ENCODE data around the gene DNAJB14.
"Not testable (repeated sequence)": the region's sequence is repeated elsewhere in the genome, so short reads cannot be mapped to it uniquely, and the experiment has no call there.

The DNAJB14 gene

DNA sequence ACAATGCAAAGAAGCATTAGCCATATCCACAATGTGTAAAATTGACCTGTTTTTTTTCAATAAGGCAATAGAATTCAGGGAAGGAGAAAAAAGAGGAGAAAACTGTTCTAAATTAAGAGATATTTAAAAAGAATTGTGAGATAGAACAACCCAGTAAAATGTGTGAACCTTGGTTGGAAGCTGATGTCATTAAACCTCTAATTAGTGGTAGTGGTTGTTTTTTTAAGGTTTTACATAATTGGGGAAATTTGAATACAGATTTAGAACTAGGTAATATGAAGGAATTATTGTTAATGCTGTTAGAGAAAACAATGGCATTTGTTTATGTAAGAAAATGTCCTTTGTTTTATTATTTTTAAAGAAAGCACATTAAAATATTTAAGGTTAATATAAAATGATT is 18.8 kb upstream of the DNAJB14 start:
- no peak overlapping the region for H3K27ac ChIP-seq (ENCODE audit: low read depth, low read length)
- no peaks in the 10 kb centered on the region for H3K9me3 ChIP-seq (ENCODE audit: control insufficient read depth, insufficient read depth, low read depth, low read length)
- H3K36me3 ChIP-seq (ENCODE audit: control insufficient read depth, insufficient read depth, low read length): no peaks in the 10 kb centered on the region
- no peak overlapping the region for H3K4me3 ChIP-seq (ENCODE audit: low read depth, low read length)
- H3K9ac ChIP-seq (ENCODE audit: low read length): no peak overlapping the region
- 0 out of 2 replicates have a peak, but pooled peaks cover 3% of the 10 kb centered on the region for H3K4me1 ChIP-seq (ENCODE audit: control insufficient read depth, insufficient read depth, low read length)
- H3K27me3 ChIP-seq (ENCODE audit: control insufficient read depth, insufficient read depth, low read length): no peaks in the 10 kb centered on the region

DNA sequence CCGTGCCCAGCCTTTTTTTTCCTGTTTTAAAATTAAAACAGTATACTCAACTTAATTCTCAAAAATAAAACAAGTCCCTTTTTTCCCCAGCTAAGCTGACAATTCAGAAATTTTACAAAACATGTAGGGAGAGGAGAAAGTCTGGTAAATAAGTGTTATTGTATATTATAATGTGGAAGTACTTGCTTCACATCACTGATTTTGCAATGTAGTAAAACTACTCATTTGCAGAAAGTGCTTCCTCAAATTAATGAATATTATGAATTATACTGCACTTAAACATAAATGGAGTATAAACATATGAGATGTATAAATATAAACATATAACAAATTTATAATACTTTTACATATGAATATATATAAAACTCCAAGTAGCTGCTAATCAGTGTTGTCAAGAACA is 15.3 kb upstream of the DNAJB14 start:
- H3K9me3 ChIP-seq (ENCODE audit: control insufficient read depth, insufficient read depth, low read depth, low read length): no peaks in the 10 kb centered on the region
- H3K4me3 ChIP-seq (ENCODE audit: low read depth, low read length): no peak overlapping the region
- no peaks in the 10 kb centered on the region for H3K27me3 ChIP-seq (ENCODE audit: control insufficient read depth, insufficient read depth, low read length)
- no peak overlapping the region for H3K9ac ChIP-seq (ENCODE audit: low read length)
- no peaks in the 10 kb centered on the region for H3K4me1 ChIP-seq (ENCODE audit: control insufficient read depth, insufficient read depth, low read length)
- no peaks in the 10 kb centered on the region for H3K36me3 ChIP-seq (ENCODE audit: control insufficient read depth, insufficient read depth, low read length)
- H3K27ac ChIP-seq (ENCODE audit: low read depth, low read length): no peak overlapping the region

DNA sequence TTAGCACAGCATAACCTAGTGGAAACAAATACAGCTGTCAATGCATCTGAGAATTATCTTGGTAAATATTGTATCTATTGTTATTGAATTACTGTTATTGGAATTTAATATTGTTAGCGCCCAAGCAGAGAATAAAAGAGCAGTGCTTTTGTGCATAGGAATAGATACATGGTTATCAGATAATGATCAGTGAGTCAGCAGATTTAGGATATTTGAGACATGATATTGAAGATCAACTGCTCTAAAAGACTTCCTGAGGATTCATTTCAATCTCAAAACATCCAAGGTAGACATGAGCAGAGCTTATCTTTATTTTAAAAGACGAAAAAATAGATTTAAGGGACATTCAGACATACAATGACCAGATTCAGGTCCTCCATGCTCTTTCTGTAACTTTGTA is 14.2 kb upstream of the DNAJB14 start:
- Histone ChIP-seq H3K9ac (ENCODE audit: low read length) (no peak overlapping the region), H3K27ac (ENCODE audit: low read depth, low read length) (no peak overlapping the region), H3K4me3 (ENCODE audit: low read depth, low read length) (no peak overlapping the region), H3K9me3 (ENCODE audit: control insufficient read depth, insufficient read depth, low read depth, low read length) (0 out of 2 replicates have a peak, but pooled peaks cover 3% of the 10 kb centered on the region), H3K36me3 (ENCODE audit: control insufficient read depth, insufficient read depth, low read length) (no peaks in the 10 kb centered on the region), H3K27me3 (ENCODE audit: control insufficient read depth, insufficient read depth, low read length) (no peaks in the 10 kb centered on the region), H3K4me1 (ENCODE audit: control insufficient read depth, insufficient read depth, low read length) (no peaks in the 10 kb centered on the region)

DNA sequence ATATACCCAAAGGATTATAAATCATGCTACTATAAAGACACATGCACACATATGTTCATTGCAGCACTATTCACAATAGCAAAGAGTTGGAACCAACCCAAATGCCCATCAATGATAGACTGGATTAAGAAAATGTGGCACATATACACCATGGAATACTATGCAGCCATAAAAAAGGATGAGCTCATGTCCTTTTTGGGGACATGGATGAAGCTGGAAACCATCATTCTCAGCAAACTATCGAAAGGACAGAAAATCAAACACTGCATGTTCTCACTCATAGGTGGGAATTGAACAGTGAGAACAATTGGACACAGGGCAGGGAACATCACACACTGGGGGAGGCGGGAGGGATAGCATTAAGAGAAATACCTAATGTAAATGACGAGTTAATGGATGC is 11.8 kb upstream of the DNAJB14 start:
- not testable (repeated sequence) for H3K9me3 ChIP-seq (ENCODE audit: control insufficient read depth, insufficient read depth, low read depth, low read length); H3K4me1 ChIP-seq (ENCODE audit: control insufficient read depth, insufficient read depth, low read length); H3K36me3 ChIP-seq (ENCODE audit: control insufficient read depth, insufficient read depth, low read length); H3K27ac ChIP-seq (ENCODE audit: low read depth, low read length); H3K4me3 ChIP-seq (ENCODE audit: low read depth, low read length); H3K9ac ChIP-seq (ENCODE audit: low read length); H3K27me3 ChIP-seq (ENCODE audit: control insufficient read depth, insufficient read depth, low read length)

DNA sequence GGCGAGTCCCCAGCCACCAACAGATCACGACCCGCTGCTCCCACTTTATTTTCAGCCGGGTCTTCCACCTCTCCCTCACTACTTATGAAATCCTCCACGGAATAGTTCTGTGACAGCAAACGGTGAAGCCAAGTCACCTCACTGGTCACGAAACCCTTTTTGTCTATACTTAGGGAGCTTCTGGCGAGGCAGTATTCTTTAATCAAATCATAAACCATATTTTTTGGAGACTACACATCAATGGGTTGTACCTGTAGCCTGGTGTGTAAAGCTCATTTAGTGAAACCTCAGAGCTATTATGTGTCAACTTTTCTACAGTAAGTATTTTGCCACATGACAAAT is 4.5 kb upstream of the DNAJB14 start:
- H3K27ac ChIP-seq (ENCODE audit: low read depth, low read length): 0 out of 2 replicates have a peak overlapping the region, but pooled peaks have one; percentile 4

DNA sequence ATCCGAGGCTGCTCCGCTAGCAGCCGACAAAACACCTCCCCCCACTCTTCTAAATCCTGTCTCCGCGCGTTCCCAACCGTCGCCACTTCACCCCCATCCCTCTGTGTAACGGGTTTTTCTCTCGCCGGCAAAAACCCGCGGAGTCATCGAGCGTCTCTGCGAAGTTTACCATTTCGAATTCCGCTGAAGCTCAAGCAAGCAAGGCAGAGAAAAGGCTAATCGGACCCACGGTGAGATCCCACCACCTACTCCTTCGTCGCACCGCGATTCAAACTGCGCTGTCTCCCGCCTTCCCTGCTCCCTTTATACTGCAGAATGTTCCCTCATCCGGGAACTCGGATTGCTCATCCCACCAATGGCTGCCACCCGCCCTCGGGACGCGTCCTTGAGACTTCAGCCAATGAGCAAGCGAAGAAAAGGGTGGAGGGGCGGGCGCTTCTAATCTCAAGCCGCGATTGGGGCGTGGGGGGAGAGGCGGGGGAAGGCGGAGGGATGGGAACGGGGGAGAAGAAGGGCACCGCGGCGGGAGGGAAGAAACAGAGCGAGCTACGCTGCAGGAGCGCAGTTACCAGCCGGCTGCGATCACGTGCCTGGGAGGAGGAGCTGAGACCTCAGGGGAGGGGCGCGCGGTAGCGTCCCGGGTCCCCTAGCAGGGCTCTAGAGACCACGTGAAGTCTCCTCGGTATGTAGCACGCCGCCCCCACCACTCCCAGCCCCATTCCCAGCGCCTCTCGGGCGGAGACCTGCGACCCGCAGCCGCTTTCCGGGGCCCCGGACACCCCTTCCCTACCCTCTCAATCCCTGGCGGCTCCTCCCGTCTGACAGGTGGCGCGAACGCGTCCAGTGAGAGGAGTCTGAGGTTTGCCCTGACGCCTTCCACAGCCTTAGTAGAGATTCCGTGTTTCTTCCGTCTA is 3.8 kb upstream of the DNAJB14 start, which contains the start of gene H2AZ1:
Gene H2AZ1, minus strand, starts transcription at position 277 of the 914 bp plus-strand sequence. Its CDS starts 105 bp downstream, at position 172.
- H3K27me3 ChIP-seq (ENCODE audit: control insufficient read depth, insufficient read depth, low read length): no peaks in the 10 kb centered on the region
- H3K27ac ChIP-seq (ENCODE audit: low read depth, low read length): peak within 1 kb of the TSS; percentile 83
- peaks cover 17% of the 10 kb centered on the region for H3K36me3 ChIP-seq (ENCODE audit: control insufficient read depth, insufficient read depth, low read length)
- H3K4me1 ChIP-seq (ENCODE audit: control insufficient read depth, insufficient read depth, low read length): peaks cover 20% of the 10 kb centered on the region
- no peaks in the 10 kb centered on the region for H3K9me3 ChIP-seq (ENCODE audit: control insufficient read depth, insufficient read depth, low read depth, low read length)
- peak within 1 kb of the TSS; percentile 98 for H3K9ac ChIP-seq (ENCODE audit: low read length)
- H3K4me3 ChIP-seq (ENCODE audit: low read depth, low read length): peak within 1 kb of the TSS; percentile 75

More for the DNA sequence above, 4.5 kb upstream of the DNAJB14 start:
- 0 out of 2 replicates have a peak, but pooled peaks cover under 1% of the 10 kb centered on the region for H3K9me3 ChIP-seq (ENCODE audit: control insufficient read depth, insufficient read depth, low read depth, low read length)
- H3K36me3 ChIP-seq (ENCODE audit: control insufficient read depth, insufficient read depth, low read length): peaks cover 17% of the 10 kb centered on the region
- H3K9ac ChIP-seq (ENCODE audit: low read length): peak overlapping the region; percentile 80
- H3K4me1 ChIP-seq (ENCODE audit: control insufficient read depth, insufficient read depth, low read length): peaks cover 17% of the 10 kb centered on the region
- peak overlapping the region; percentile 71 for H3K4me3 ChIP-seq (ENCODE audit: low read depth, low read length)
- H3K27me3 ChIP-seq (ENCODE audit: control insufficient read depth, insufficient read depth, low read length): no peaks in the 10 kb centered on the region

DNA sequence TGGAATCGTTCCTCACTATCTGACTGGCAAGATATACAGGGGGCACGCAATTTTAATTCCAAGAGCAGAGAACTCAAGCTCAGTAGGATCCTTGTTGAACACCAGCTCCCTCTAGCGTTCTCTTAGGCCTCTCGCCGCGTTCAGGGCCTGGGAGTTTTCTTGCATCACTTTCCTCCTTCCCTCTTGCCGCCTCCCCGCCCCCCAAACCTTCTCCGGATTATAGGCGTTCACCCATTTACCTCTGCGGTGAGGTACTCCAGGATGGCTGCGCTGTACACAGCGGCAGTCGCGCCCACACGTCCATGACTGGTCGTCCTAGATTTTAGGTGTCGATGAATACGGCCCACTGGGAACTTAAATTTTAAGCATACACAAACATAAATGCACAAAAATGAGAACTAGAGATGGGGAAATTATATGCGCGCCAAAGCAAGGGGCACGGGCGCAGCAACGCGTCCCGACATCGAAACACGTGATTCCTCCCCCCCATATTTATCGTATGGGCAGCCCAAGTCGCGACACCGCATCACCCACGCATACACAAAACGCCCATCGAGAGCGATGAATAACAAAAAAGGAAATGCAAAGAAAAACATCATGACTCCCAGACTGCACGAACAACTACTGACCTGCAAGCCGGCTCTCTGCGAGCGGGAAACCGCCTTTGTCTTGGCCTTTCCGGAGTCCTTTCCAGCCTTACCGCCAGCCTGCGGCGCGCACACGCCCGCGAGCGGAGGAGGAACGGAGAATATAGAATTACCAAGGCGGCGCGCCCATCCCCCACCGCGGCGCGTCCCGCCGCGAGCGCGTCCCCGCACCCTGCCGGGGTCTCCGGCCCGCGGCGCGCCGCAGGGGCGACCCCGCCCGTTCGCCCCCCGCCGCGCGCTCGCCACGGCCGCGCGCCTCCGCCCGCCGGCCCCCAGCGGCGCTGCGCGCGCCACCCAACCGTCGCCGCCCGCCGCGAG is 2.9 kb upstream of the DNAJB14 start:
- H3K9ac ChIP-seq (ENCODE audit: low read length): peak overlapping the region; percentile 98
- peaks cover 17% of the 10 kb centered on the region for H3K36me3 ChIP-seq (ENCODE audit: control insufficient read depth, insufficient read depth, low read length)
- peaks cover 22% of the 10 kb centered on the region for H3K4me1 ChIP-seq (ENCODE audit: control insufficient read depth, insufficient read depth, low read length)
- peak overlapping the region; percentile 83 for H3K27ac ChIP-seq (ENCODE audit: low read depth, low read length)
- H3K9me3 ChIP-seq (ENCODE audit: control insufficient read depth, insufficient read depth, low read depth, low read length): no peaks in the 10 kb centered on the region
- H3K4me3 ChIP-seq (ENCODE audit: low read depth, low read length): peak overlapping the region; percentile 75
- H3K27me3 ChIP-seq (ENCODE audit: control insufficient read depth, insufficient read depth, low read length): no peaks in the 10 kb centered on the region

DNA sequence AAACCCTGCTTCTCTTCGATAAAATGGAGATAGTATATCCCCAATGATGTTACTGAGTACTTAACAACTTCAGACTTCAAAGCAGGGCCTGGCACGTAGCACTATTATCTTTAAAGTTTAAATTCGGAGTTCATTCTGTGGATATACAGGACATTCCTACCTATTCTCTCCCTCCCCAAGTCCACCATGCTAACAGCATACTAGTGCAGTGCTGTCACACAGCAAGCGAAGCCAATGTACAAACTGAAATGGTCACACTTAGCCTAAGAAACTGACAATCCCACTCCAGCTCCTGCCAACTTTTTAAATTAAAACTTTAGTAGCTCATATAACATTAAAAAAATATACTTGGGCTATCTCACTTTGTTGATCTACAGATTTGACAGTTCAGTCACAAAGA is 1.2 kb upstream of the DNAJB14 start:
- Histone ChIP-seq H3K4me3 (ENCODE audit: low read depth, low read length) (peak overlapping the region; percentile 84), H3K9ac (ENCODE audit: low read length) (peak overlapping the region; percentile 51), H3K36me3 (ENCODE audit: control insufficient read depth, insufficient read depth, low read length) (peaks cover 17% of the 10 kb centered on the region), H3K9me3 (ENCODE audit: control insufficient read depth, insufficient read depth, low read depth, low read length) (no peaks in the 10 kb centered on the region), H3K27me3 (ENCODE audit: control insufficient read depth, insufficient read depth, low read length) (no peaks in the 10 kb centered on the region), H3K4me1 (ENCODE audit: control insufficient read depth, insufficient read depth, low read length) (peaks cover 22% of the 10 kb centered on the region), H3K27ac (ENCODE audit: low read depth, low read length) (no peak overlapping the region; the same call in 1 of the 2 replicates)

DNA sequence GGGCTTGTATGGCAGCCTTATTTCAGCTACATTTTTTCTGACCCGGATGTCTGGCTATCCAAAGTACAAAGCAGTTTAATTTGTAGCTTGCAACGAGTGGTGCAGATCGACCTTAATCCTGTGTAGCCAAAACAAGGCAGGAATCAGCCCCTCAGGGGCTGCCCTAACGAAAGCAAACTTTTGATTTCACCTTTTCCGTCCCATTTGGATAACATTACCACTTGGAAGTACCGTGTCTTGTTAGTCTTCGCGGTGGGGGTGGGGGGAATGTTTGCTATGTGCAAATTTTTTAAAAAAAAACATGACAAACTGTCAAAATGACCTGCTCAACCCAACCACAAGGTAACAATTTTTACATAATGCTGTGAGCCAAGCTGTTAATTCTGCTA is 766 bp upstream of the DNAJB14 start:
- Histone ChIP-seq H3K4me1 (ENCODE audit: control insufficient read depth, insufficient read depth, low read length) (peaks cover 22% of the 10 kb centered on the region), H3K27me3 (ENCODE audit: control insufficient read depth, insufficient read depth, low read length) (no peaks in the 10 kb centered on the region), H3K9ac (ENCODE audit: low read length) (peak overlapping the region; percentile 89), H3K27ac (ENCODE audit: low read depth, low read length) (peak overlapping the region; percentile 74; the same call in 1 of the 2 replicates), H3K36me3 (ENCODE audit: control insufficient read depth, insufficient read depth, low read length) (peaks cover 17% of the 10 kb centered on the region), H3K9me3 (ENCODE audit: control insufficient read depth, insufficient read depth, low read depth, low read length) (no peaks in the 10 kb centered on the region), H3K4me3 (ENCODE audit: low read depth, low read length) (peak overlapping the region; percentile 84)

DNA sequence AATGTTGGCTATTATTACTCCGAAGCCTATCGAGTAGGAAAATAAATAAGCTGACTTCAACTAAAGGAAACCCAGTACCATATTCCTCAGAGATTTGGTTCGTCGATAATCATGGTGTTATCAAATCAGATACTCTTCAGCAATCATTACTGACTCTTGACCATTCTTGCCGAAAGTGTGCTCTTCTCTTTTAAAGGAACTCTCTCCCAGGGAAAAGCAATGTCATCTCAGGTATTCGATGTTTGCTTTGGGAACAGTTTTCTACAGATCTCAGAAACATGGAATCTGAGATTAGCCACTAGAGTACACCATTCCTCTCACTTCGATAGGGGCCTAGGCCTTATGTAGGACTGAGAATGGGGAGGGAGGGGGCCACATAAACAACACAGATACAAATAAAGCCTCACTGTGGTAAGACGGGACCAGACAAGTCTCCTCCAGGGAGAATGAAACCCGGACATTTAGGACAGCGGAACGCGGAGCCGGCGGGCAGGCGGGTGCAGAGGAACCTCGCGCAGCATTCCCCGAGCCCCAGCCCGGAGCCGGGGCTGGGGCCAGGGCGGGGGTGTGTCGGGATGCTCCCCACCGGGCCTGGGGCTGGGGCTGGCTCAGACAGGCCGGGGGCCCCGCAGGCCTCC is 581 bp downstream of the DNAJB14 start:
- H3K27me3 ChIP-seq (ENCODE audit: control insufficient read depth, insufficient read depth, low read length): no peaks in the 10 kb centered on the region
- no peaks in the 10 kb centered on the region for H3K9me3 ChIP-seq (ENCODE audit: control insufficient read depth, insufficient read depth, low read depth, low read length)
- peak overlapping the region; percentile 84 for H3K4me3 ChIP-seq (ENCODE audit: low read depth, low read length)
- peaks cover 17% of the 10 kb centered on the region for H3K36me3 ChIP-seq (ENCODE audit: control insufficient read depth, insufficient read depth, low read length)
- H3K27ac ChIP-seq (ENCODE audit: low read depth, low read length): peak overlapping the region; percentile 90
- peak overlapping the region; percentile 89 for H3K9ac ChIP-seq (ENCODE audit: low read length)
- H3K4me1 ChIP-seq (ENCODE audit: control insufficient read depth, insufficient read depth, low read length): peaks cover 22% of the 10 kb centered on the region
